HEK293T (cell line): Measurements from ENCODE around the gene CNTN5.
"Not testable (repeated sequence)": the region's sequence is repeated elsewhere in the genome, so short reads cannot be mapped to it uniquely, and the experiment has no call there.

ENCODE experiments used
- CTCF ChIA-PET: fragments of 350-600 bp; formaldehyde crosslinking; extraction: SDS; loops from one replicate; lab custom pipeline; 2021; ENCODE audit warnings: antibody characterized with exemption, inconsistent platforms; lab: Yijun Ruan, JAX
- POLR2A ChIA-PET: fragments of 350-600 bp; formaldehyde crosslinking; extraction: SDS; loops from one replicate; lab custom pipeline; 2020; ENCODE audit warnings: antibody characterized with exemption, inconsistent platforms; lab: Yijun Ruan, JAX
- DNase-seq: peaks from one replicate; pipeline ENCODE4 v3.0.0; 2012; ENCODE audit warnings: mixed read lengths; ENCODE audit errors: extremely low spot score
- ARNT ChIP-seq: fragments of 450-650 bp; IDR thresholded peaks from 2 replicates; pipeline ENCODE4 v1.6.1; 2017; ENCODE audit warnings: mild to moderate bottlenecking
- BHLHE40 ChIP-seq: fragments of 450-650 bp; IDR thresholded peaks from 2 replicates; pipeline ENCODE4 v1.6.1; 2016; ENCODE audit warnings: mild to moderate bottlenecking, moderate library complexity, borderline replicate concordance
- CTBP1 ChIP-seq: fragments of 450-650 bp; IDR thresholded peaks from 2 replicates; pipeline ENCODE4 v1.6.1; 2016; ENCODE audit warnings: borderline replicate concordance
- ELF4 ChIP-seq: fragments of 450-650 bp; IDR thresholded peaks from 2 replicates; pipeline ENCODE4 v1.6.1; 2017; ENCODE audit warnings: antibody characterized with exemption
- FOXA1 ChIP-seq: fragments of 450-650 bp; IDR thresholded peaks from 2 replicates; pipeline ENCODE4 v1.6.1; 2016; ENCODE audit warnings: mild to moderate bottlenecking
- FOXK2 ChIP-seq: fragments of 450-650 bp; IDR thresholded peaks from 2 replicates; pipeline ENCODE4 v1.6.1; 2016; ENCODE audit warnings: mild to moderate bottlenecking
- FOXM1 ChIP-seq: fragments of 450-650 bp; IDR thresholded peaks from 2 replicates; pipeline ENCODE4 v1.6.1; 2017; ENCODE audit warnings: mild to moderate bottlenecking, borderline replicate concordance
- HDGF ChIP-seq: fragments of 450-650 bp; IDR thresholded peaks from 2 replicates; pipeline ENCODE4 v1.6.1; 2017; ENCODE audit warnings: antibody characterized with exemption, borderline replicate concordance
- L3MBTL2 ChIP-seq: fragments of 450-650 bp; conservative IDR thresholded peaks from 2 replicates; pipeline ENCODE4 v1.6.1; 2016; ENCODE audit warnings: mild to moderate bottlenecking
- LEF1 ChIP-seq: fragments of 450-650 bp; IDR thresholded peaks from 2 replicates; pipeline ENCODE4 v1.6.1; 2017; ENCODE audit warnings: mild to moderate bottlenecking, borderline replicate concordance
- NFRKB ChIP-seq: fragments of 450-650 bp; IDR thresholded peaks from 2 replicates; pipeline ENCODE4 v1.6.1; 2016; ENCODE audit warnings: mild to moderate bottlenecking, moderate library complexity
- SP1 ChIP-seq: fragments of 450-650 bp; IDR thresholded peaks from 2 replicates; pipeline ENCODE4 v1.6.1; 2017
- SUZ12 ChIP-seq: fragments of 450-650 bp; IDR thresholded peaks from 2 replicates; pipeline ENCODE4 v1.6.1; 2016; ENCODE audit warnings: mild to moderate bottlenecking
- TARDBP ChIP-seq: fragments of 450-650 bp; IDR thresholded peaks from 2 replicates; pipeline ENCODE4 v1.6.1; 2016
- ZNF384 ChIP-seq: fragments of 450-650 bp; IDR thresholded peaks from 2 replicates; pipeline ENCODE4 v1.6.1; 2016
- TF ChIP-seq, protein P1 (sequence below): fragments of 450-650 bp; IDR thresholded peaks from 2 replicates; pipeline ENCODE4 v1.6.1; 2016

CNTN5 gene

DNA sequence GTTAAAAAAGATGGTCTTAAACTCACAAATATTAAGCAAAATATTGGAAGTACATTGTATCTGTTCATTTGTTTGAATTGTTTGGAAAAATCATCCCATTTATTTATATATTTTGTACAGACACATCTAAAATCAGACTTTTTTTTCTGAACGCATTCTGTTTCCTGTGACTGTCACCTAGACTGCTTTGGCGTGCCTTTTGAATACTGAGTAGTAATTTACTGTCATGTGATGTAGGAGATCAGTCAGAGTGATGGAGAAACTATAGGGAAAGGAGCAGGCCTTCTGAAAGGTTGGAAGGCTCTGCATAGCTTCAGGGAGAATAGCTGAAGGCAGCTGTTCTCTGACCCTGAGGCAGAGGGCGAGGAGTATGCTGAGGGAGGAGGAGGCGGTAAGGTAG, 1214.3 kb downstream of the CNTN5 start:
- ChIA-PET POLR2A (no interaction called here), CTCF (no interaction called here)
- no peak for TF ChIP-seq ARNT
- DNase-seq: no peak

DNA sequence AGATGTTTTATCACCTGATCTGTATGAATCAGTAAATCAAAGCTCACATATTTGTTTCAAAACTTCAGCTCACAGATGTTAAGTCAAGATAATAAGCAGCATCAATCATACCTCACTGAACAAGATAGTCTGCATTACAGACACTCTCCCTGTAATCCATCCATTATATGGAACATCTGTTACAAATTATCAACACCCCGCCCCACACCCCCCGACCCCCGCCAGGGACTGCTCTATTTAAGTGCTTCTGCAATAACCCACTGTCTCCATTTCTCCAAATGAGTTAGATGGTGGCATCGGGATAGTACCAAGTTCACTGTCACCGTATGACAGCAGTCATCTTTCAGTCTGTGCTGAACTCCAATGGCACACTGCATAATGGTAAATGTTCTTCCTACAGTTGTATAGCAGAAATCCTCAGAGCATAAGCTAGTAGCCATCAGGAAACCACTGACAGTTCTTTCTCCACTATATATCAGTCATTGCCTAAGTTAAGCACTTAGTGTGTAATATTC, 1219.3 kb downstream of the CNTN5 start:
- ChIA-PET CTCF (no interaction called here), POLR2A (no interaction called here)
- TF ChIP-seq L3MBTL2 (no peak), SP1 (no peak), FOXA1 (no peak), BHLHE40 (no peak)
- DNase-seq: no peak

DNA sequence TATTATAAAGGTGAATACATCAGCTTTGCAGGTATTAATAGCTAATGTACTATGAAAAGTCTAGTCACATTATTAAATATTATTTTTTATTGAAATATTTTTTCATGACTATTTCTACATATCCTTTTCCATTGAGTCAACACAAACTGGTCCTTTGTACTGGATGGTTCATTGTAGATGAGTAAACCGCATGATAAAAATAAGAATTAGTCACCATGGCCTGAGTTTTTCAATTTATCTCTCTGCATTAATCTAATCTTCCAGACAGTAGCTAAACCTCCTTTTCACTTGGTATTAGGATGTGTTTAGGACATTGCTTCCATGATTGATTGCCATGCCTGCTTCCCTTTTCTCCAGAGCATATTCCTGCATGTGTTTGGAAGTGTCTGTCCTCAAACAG, 1227.0 kb downstream of the CNTN5 start:
- DNase-seq: no peak
- ChIA-PET POLR2A (no interaction called here), CTCF (no interaction called here)
- no peak for TF ChIP-seq TARDBP
- no peak for TF ChIP-seq SP1

DNA sequence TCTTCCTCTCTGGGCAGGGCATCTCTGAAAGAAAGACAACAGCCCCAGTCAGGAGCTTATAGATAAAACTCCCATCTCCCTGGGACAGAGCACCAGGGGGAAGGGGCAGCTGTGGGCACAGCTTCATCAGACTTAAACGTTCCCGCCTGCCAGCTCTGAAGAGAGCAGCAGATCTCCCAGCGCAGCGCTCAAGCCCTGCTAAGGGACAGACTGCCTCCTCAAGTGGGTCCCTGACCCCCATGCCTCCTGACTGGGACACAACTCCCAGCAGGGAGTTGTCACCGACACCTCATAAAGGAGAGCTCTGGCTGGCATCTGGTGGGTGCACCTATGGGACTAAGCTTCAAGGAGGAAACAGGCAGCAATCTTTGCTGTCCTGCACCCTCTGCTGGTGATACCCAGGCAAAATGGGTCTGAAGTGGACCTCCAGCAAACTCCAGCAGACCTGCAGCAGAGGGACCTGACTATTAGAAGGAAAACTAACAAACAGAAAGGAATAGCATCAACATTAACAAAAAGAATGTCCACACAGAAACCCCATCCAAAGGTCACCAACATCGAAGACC, 1236.6 kb downstream of the CNTN5 start:
- DNase-seq, CTCF ChIA-PET: not testable (repeated sequence)

DNA sequence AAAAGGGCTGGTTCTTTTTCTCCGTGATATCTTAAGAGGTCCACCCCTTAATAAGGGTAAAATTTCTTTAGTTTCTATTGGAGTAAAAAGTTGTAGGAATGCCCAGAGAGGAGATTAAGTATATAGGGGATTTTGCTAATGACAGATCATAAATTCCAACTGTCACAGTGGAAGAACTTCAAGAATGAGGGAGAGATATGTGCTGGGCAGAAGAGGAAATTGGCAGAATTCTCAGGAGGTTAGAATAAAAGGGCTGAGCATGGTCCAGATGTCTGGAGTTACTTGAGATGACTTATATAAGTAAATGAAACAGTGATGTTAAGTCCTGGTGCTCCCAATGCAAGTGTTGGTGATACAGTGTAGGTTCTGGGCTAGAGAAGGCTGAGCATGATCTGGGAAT, 1248.8 kb downstream of the CNTN5 start:
- ChIA-PET POLR2A (no interaction called here), CTCF (no interaction called here)
- DNase-seq: no peak
- no peak for TF ChIP-seq HDGF

More for the DNA sequence above, 1236.6 kb downstream of the CNTN5 start:
- POLR2A ChIA-PET: not testable (repeated sequence)

DNA sequence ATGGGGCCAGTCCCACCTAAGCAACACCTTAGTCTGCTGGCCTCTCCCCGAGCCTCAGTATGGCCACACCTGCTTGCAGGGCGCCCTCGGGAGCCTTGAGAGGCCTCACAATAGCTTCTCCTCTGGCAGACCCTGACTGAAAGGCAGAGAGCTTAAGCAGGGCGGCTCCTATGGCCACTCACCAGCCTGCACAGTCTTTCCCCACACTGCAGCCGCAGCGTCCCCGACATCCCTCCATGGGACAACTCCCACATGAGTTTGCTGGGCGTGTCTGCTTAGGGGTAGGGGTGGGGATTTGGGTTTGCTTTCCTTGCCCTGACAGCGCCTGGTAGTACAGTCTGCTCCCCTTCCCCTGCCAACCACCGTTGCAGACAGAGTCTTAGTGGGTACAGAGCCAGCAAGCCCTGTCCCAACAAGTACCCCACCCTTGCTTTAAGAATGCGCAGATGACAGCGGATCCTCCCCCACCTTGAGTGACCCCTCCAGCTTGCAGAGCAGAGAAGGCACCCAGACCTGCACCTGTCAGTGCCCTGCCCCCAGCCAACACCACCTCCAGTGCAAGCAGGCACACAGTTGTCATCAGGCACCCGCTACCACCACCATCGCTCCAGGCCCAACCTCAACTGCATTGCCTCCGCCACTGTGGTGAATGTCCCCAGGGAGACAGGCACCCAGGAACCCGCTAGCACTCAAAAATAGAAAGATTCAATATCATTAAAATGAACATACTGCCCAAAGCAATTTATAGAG, 1252.5 kb downstream of the CNTN5 start:
- ChIA-PET POLR2A (no interaction called here), CTCF (no interaction called here)
- DNase-seq: no peak
- TF ChIP-seq HDGF: no peak
- TF ChIP-seq NFRKB: no peak
- TF ChIP-seq, protein P1, sequence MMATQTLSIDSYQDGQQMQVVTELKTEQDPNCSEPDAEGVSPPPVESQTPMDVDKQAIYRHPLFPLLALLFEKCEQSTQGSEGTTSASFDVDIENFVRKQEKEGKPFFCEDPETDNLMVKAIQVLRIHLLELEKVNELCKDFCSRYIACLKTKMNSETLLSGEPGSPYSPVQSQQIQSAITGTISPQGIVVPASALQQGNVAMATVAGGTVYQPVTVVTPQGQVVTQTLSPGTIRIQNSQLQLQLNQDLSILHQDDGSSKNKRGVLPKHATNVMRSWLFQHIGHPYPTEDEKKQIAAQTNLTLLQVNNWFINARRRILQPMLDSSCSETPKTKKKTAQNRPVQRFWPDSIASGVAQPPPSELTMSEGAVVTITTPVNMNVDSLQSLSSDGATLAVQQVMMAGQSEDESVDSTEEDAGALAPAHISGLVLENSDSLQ: no peak
- no peak for TF ChIP-seq LEF1
- TF ChIP-seq ELF4: no peak
- no peak for TF ChIP-seq TARDBP
- TF ChIP-seq FOXA1: no peak
- no peak for TF ChIP-seq ARNT
- TF ChIP-seq BHLHE40: no peak
- no peak for TF ChIP-seq FOXK2
- no peak for TF ChIP-seq ZNF384
- TF ChIP-seq SUZ12: no peak
- TF ChIP-seq SP1: no peak
- no peak for TF ChIP-seq FOXM1
- no peak for TF ChIP-seq CTBP1
- no peak for TF ChIP-seq L3MBTL2

DNA sequence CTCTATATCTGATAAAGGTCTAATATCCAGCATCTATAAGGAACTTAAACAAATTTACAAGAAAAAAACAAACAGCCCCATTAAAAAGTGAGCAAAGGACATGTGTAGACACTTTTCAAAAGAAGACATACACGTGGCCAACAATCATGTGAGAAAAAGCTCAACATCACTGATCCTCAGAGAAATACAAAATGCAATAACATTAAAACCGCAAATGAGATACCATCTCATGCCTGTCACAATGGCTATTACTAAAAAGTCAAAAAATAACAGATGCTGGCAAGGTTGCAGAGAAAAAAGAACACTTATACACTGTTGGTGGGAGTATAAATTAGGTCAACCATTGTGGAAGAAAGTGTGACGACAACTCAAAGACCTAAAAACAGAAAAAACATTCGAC, 1253.7 kb downstream of the CNTN5 start:
- DNase-seq, CTCF ChIA-PET, POLR2A ChIA-PET: not testable (repeated sequence)

DNA sequence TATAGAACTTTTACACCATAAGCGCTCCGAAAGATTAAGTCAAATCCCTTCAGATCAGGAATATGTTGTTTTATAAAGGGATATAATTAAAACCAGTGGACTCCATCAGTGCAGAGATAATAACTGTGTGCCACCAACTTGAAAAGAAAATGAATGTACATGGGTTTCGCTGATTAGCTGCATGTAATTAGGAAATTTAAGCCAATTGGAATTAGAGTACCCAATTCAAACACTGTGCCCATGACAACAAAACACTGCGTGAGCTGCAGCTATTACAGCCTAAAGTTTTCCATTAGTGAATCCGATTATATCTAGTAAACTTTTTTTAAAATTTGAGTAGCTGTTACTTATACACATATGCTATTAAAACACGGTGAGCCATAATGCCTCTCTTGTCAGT, 1274.0 kb downstream of the CNTN5 start:
- CTCF ChIA-PET: no interaction called here
- POLR2A ChIA-PET: no interaction called here
- TF ChIP-seq SP1 (no peak), L3MBTL2 (no peak), HDGF (no peak), FOXK2 (no peak), TARDBP (no peak), ZNF384 (no peak), LEF1 (no peak), BHLHE40 (no peak), NFRKB (no peak), CTBP1 (no peak), ARNT (no peak), SUZ12 (no peak), ELF4 (no peak), FOXA1 (no peak), FOXM1 (no peak)
- TF ChIP-seq, protein P1: no peak
- DNase-seq: no peak
